ENCODE measurements around the gene KLHL22. TPM values are rescaled to one million over a fixed set of nuclear protein-coding genes. Genes with fewer than 3 reads are reported as not detected.

The KLHL22 gene
- total and polyA plus RNA-seq, 2 of the 4 experiments (the other 2 are of a cell fraction), result 27.1 to 30.1 TPM

DNA sequence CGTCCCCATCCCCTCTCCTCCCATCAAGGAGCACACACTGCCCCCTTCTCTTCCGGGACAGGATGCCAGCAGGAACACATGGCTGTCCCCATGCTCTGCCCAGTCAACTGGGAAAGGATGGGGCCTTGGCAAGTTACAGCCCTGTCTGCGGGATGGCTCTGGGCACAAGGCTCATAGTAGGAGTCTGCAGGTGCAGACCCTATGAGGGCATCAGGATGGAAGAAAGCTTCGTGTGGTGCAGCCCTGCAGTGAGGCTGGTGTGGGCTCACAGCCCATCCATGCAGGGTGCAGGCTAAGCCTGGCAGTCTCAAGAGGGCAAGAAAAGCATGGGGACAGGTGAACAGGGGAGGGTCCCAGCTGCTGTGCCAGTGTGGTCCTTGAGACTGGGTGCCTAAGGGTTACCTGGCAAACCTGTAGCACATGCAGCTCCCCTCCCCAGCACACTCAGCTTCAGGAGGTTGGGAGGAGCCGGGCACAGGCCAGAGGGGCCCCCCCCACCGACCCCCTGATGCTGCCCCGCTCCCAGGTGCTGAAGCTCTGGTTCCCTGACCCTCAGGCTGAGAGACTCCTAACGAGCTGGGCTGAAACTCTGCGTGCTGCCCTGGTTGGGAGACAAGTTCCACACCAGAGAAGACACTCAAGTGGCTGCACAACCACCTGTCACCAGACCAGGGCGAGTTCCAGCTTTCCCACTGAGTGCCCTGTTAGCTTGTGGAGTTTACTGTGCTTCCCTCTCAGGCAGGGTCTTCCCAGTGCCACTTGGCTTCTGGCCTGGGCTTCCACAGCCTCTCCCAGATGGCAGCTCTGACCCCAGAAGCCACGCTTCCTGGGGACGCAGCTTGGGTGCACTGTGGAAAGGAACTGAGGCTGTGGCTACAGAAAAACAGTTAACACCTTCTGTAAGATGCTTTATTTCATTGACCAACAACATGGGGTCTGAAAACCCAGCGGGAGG lies 54.7 kb downstream of the KLHL22 start:
- ATAC-seq (ENCODE audit: low read depth) (no peak), DNase-seq (no peak)
- H3K36me3 ChIP-seq (ENCODE audit: control insufficient read depth, insufficient read depth, low read length), result peaks cover 18% of the 10 kb centered on the region
- H2BK20ac ChIP-seq (ENCODE audit: low read depth, low read length), result no peak overlapping the region
- no peak overlapping the region for H4K91ac ChIP-seq (ENCODE audit: insufficient read depth, low read depth, low read length)
- no peak overlapping the region for H4K8ac ChIP-seq (ENCODE audit: low read depth in 2 of 2, low read length in 2 of 2)
- H3K14ac ChIP-seq (replicated peaks; ENCODE audit: low read depth, low read length), result no peak overlapping the region
- peaks cover 9% of the 10 kb centered on the region for H4K20me1 ChIP-seq (ENCODE audit: insufficient read depth, low read length)
- CTCF ChIA-PET, result no interaction called here
- no peak overlapping the region for H3K4me2 ChIP-seq (ENCODE audit: low read depth, low read length)
- H3K4me3 ChIP-seq (ENCODE audit: insufficient read depth, low read depth, low read length), result no peak overlapping the region
- H3K9me1 ChIP-seq (ENCODE audit: insufficient read depth, low read length), result peaks cover 4% of the 10 kb centered on the region; the same call in 1 of the 2 replicates
- H3K27me3 ChIP-seq (ENCODE audit: control insufficient read depth, insufficient read depth, low read length), result no peaks in the 10 kb centered on the region
- no peak overlapping the region for H3K23ac ChIP-seq (ENCODE audit: low read depth, low read length)
- H3K79me1 ChIP-seq (ENCODE audit: low read depth in 1 of 2, low read length in 2 of 2), result peaks cover 12 to 31% of the 10 kb centered on the region in 2 experiments; a peak in 3 of 4 replicates
- no peak overlapping the region for H3K4ac ChIP-seq (ENCODE audit: low read depth, low read length)
- dilution Hi-C loops (cut with HindIII; ENCODE audit: low sequenced_read_pairs, unreplicated experiment), result no loop called here
- no peak overlapping the region for H2BK15ac ChIP-seq (ENCODE audit: low read depth, low read length)
- BruUV-seq (replicated peaks), result no TSS peak
- H3K18ac ChIP-seq (ENCODE audit: low read depth, low read length), result no peak overlapping the region
- H3K27ac ChIP-seq (ENCODE audit: insufficient read depth, low read length), result no peak overlapping the region
- in situ Hi-C loops (cut with MboI; ENCODE audit: low sequenced_read_pairs), result no loop called here
- intact Hi-C loops (cut with micrococcal nuclease), result no loop called here
- no peak overlapping the region for H2AK5ac ChIP-seq (ENCODE audit: low read depth, low read length)
- POLR2A ChIA-PET (ENCODE audit: unreplicated experiment), result no interaction called here
- H3K56ac ChIP-seq (ENCODE audit: extremely low read depth, insufficient read depth, low read length), result no peak overlapping the region
- no peak overlapping the region for H2BK5ac ChIP-seq (ENCODE audit: low read depth, low read length, poor library complexity, severe bottlenecking)
- no peaks in the 10 kb centered on the region for H3K9me3 ChIP-seq (ENCODE audit: control insufficient read depth, insufficient read depth, low read length)
- 73% methylated on average over 4 of the region's 13 CpGs; no CpG with 5 or more reads in 1 of the 2 experiments for WGBS, 2 experiments (ENCODE audit: extremely low coverage in 2 of 2, insufficient read length in 1 of 2)
- H4K5ac ChIP-seq (ENCODE audit: low read depth, low read length), result no peak overlapping the region
- H2AFZ ChIP-seq (replicated peaks; ENCODE audit: low read length, poor library complexity), result no peak overlapping the region
- H2AK9ac ChIP-seq (replicated peaks; ENCODE audit: low read depth, low read length, poor library complexity), result no peak overlapping the region
- TF ChIP-seq, protein P1, sequence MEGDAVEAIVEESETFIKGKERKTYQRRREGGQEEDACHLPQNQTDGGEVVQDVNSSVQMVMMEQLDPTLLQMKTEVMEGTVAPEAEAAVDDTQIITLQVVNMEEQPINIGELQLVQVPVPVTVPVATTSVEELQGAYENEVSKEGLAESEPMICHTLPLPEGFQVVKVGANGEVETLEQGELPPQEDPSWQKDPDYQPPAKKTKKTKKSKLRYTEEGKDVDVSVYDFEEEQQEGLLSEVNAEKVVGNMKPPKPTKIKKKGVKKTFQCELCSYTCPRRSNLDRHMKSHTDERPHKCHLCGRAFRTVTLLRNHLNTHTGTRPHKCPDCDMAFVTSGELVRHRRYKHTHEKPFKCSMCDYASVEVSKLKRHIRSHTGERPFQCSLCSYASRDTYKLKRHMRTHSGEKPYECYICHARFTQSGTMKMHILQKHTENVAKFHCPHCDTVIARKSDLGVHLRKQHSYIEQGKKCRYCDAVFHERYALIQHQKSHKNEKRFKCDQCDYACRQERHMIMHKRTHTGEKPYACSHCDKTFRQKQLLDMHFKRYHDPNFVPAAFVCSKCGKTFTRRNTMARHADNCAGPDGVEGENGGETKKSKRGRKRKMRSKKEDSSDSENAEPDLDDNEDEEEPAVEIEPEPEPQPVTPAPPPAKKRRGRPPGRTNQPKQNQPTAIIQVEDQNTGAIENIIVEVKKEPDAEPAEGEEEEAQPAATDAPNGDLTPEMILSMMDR (conservative IDR thresholded peaks at IDR 0.05; ENCODE audit: low read depth, low read length), result no peak
- TF ChIP-seq RFX5 (IDR thresholded peaks at IDR 0.05; ENCODE audit: low read depth, low read length), result no peak
- no peak for TF ChIP-seq CHD1 (IDR thresholded peaks at IDR 0.05; ENCODE audit: low read depth, low read length)
- TF ChIP-seq POLR2A (IDR thresholded peaks at IDR 0.05; ENCODE audit: low read depth, low read length), result no peak
- TF ChIP-seq, protein P2, sequence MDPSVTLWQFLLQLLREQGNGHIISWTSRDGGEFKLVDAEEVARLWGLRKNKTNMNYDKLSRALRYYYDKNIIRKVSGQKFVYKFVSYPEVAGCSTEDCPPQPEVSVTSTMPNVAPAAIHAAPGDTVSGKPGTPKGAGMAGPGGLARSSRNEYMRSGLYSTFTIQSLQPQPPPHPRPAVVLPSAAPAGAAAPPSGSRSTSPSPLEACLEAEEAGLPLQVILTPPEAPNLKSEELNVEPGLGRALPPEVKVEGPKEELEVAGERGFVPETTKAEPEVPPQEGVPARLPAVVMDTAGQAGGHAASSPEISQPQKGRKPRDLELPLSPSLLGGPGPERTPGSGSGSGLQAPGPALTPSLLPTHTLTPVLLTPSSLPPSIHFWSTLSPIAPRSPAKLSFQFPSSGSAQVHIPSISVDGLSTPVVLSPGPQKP (IDR thresholded peaks at IDR 0.05; ENCODE audit: borderline replicate concordance, low read depth, low read length), result no peak
- no peak for TF ChIP-seq MXI1 (IDR thresholded peaks at IDR 0.05; ENCODE audit: borderline replicate concordance, low read depth, low read length)
- TF ChIP-seq, protein P3, sequence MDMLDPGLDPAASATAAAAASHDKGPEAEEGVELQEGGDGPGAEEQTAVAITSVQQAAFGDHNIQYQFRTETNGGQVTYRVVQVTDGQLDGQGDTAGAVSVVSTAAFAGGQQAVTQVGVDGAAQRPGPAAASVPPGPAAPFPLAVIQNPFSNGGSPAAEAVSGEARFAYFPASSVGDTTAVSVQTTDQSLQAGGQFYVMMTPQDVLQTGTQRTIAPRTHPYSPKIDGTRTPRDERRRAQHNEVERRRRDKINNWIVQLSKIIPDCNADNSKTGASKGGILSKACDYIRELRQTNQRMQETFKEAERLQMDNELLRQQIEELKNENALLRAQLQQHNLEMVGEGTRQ (IDR thresholded peaks at IDR 0.05; ENCODE audit: low read depth, low read length), result no peak
- no peak for TF ChIP-seq MAFK (IDR thresholded peaks at IDR 0.05; ENCODE audit: low read depth, low read length)
- no peak for TF ChIP-seq RAD21 (IDR thresholded peaks at IDR 0.05; ENCODE audit: low read length)
- TF ChIP-seq FOS (IDR thresholded peaks at IDR 0.05; ENCODE audit: low read depth, low read length), result no peak
- no peak for TF ChIP-seq RCOR1 (IDR thresholded peaks at IDR 0.05; ENCODE audit: insufficient replicate concordance, low read length)
- no peak for TF ChIP-seq BHLHE40 (IDR thresholded peaks at IDR 0.05; ENCODE audit: low read depth, low read length)
- peaks cover 7% of the 10 kb centered on the region for H3K4me1 ChIP-seq (ENCODE audit: control insufficient read depth, insufficient read depth, low read length)
- H2BK120ac ChIP-seq (ENCODE audit: low read depth, low read length), result no peak overlapping the region
- no peak overlapping the region for H3K9ac ChIP-seq (ENCODE audit: low read depth, low read length)

Data from IMR-90 (cell line).